GM12892 (cell line): ENCODE data around the gene FAM210A.

Source experiments
- POLR2A ChIP-seq: IDR thresholded peaks from 2 replicates; pipeline ENCODE4 v1.6.1; 2011; ENCODE audit warnings: low read depth, low read length, control low read depth
- POLR2AphosphoS5 ChIP-seq: IDR thresholded peaks from 2 replicates; pipeline ENCODE4 v1.6.1; 2011; ENCODE audit warnings: low read depth, low read length, control low read depth

DNA sequence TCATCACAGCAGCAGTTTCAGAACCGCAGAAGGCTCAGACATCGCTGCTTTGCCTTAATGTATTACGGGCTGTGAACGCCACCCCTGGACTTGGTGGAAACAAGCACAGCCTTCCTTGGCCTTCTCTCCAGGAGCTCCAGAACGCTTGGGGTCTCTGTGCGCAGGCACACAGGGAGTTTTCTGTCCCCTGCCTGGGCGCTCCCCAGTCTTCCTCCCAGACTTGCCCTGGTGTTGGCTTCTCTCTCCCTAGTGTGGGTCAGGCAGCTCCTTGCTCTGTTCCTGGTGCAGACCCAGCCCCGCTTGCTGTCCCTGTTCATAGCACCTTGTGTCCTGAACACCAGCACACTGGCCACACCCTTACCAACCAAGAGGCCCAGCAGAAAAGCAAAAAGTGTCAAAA lies 103.6 kb downstream of the FAM210A start:
- TF ChIP-seq POLR2AphosphoS5 (no peak), POLR2A (no peak)
